Neural progenitor cell (in vitro differentiated cells): ENCODE results near the gene IFT25. TPM values are rescaled to one million over a fixed set of nuclear protein-coding genes. Genes with fewer than 3 reads are reported as not detected.

ENCODE experiments used
- DNase-seq: peaks from one replicate; pipeline ENCODE4 v3.0.0-alpha.2; 2016; ENCODE audit warnings: low spot score
- H2AFZ ChIP-seq: fragments of 200-600 bp; sonication (generic); replicated peaks from 2 replicates; pipeline ENCODE4 v1.6.1; 2016; ENCODE audit warnings: antibody characterized with exemption
- H3F3A ChIP-seq: fragments of 200-600 bp; sonication (generic); 2 replicates; pipeline ENCODE4 v1.6.1; 2016; ENCODE audit warnings: antibody characterized with exemption, low read depth
- H3K27ac ChIP-seq: fragments of 200-600 bp; sonication (generic); 2 replicates; pipeline ENCODE4 v1.5.1; 2016; ENCODE audit warnings: mild to moderate bottlenecking
- H3K27me3 ChIP-seq: fragments of 200-600 bp; sonication (generic); 2 replicates; pipeline ENCODE4 v1.6.1; 2016; ENCODE audit warnings: mild to moderate bottlenecking, moderate library complexity
- H3K36me3 ChIP-seq: fragments of 200-600 bp; sonication (generic); 2 replicates; pipeline ENCODE4 v1.5.1; 2016
- H3K4me1 ChIP-seq: fragments of 200-600 bp; sonication (generic); 2 replicates; pipeline ENCODE4 v1.6.1; 2016; ENCODE audit warnings: mixed run types
- H3K4me2 ChIP-seq: fragments of 200-600 bp; sonication (generic); 2 replicates; pipeline ENCODE4 v1.6.1; 2016
- H3K4me3 ChIP-seq: fragments of 200-600 bp; sonication (generic); 2 replicates; pipeline ENCODE4 v1.5.1; 2016
- H3K79me2 ChIP-seq: fragments of 200-600 bp; sonication (generic); 2 replicates; pipeline ENCODE4 v1.6.1; 2016; ENCODE audit warnings: low read depth
- H3K9ac ChIP-seq: fragments of 200-600 bp; sonication (generic); 2 replicates; pipeline ENCODE4 v1.6.1; 2016
- H3K9me3 ChIP-seq: fragments of 200-600 bp; sonication (generic); 2 replicates; pipeline ENCODE4 v1.5.1; 2016; ENCODE audit warnings: low read depth
- H4K20me1 ChIP-seq: fragments of 200-600 bp; sonication (generic); 2 replicates; pipeline ENCODE4 v1.6.1; 2016; ENCODE audit warnings: low read depth
- H3K27ac Mint-ChIP-seq: 3 replicates; pipeline ENCODE4 v1.8.0; 2021; ENCODE audit warnings: mixed read lengths
- H3K27me3 Mint-ChIP-seq: 2 replicates; pipeline ENCODE4 v1.8.0; 2022; ENCODE audit warnings: low read depth, mild to moderate bottlenecking, inconsistent platforms, moderate library complexity, mixed read lengths; ENCODE audit not compliant: insufficient read depth
- H3K36me3 Mint-ChIP-seq: 3 replicates; pipeline ENCODE4 v1.8.0; 2021; ENCODE audit warnings: mixed read lengths
- H3K4me1 Mint-ChIP-seq: 3 replicates; pipeline ENCODE4 v1.8.0; 2021; ENCODE audit warnings: mixed read lengths
- H3K4me3 Mint-ChIP-seq: 3 replicates; pipeline ENCODE4 v1.8.0; 2021; ENCODE audit warnings: mild to moderate bottlenecking, moderate library complexity, mixed read lengths
- H3K9me3 Mint-ChIP-seq: 3 replicates; pipeline ENCODE4 v1.8.0; 2020; ENCODE audit warnings: mixed read lengths
- EZH2 ChIP-seq: fragments of 200-600 bp; sonication (generic); IDR thresholded peaks from 2 replicates; pipeline ENCODE4 v1.6.1; 2017; ENCODE audit warnings: antibody characterized with exemption, mild to moderate bottlenecking, moderate library complexity
- EZH2phosphoT487 ChIP-seq: fragments of 200-600 bp; sonication (generic); IDR thresholded peaks from 2 replicates; pipeline ENCODE4 v1.6.1; 2017; ENCODE audit warnings: antibody characterized with exemption
- total RNA-seq: library from RNA; depleted of rRNA; stranded (reverse); fragments of >200 nt; gene quantifications from 2 replicates; pipeline ENCODE4 v1.2.3, GENCODE V29; 2015; ENCODE audit warnings: low replicate concordance
- TF ChIP-seq, protein P1 (sequence below): fragments of 200-600 bp; sonication (generic); IDR thresholded peaks from 2 replicates; pipeline ENCODE4 v1.5.1; 2017; ENCODE audit warnings: antibody characterized with exemption, mild to moderate bottlenecking

IFT25 gene
- total RNA-seq, 1 donor from 2014 or later: 54.0 TPM

DNA sequence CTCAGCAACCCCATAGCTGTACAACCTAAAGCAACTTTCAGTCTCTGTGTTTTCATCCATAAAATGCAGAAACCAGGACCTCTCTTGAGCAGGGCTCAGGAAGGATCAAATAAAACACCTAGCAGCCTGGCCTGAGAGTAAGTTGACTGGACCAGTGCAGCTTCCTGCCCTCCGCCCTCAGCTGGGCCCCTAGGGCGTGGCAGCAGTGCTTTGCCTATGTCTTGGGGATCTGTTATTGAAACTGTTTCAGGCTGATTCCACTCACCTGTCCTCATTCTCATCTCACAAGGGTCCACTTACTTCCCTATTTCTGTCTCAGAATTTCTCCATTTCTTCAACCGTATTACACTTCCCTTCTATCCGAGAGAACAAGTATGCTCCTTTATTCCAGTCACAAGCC, 18.0 kb upstream of the IFT25 start:
- H3K27me3 ChIP-seq: no peaks in the 10 kb centered on the region
- no peak for DNase-seq
- Mint-ChIP-seq H3K4me3 (no peak overlapping the region), H3K36me3 (peaks cover 38% of the 10 kb centered on the region), H3K27ac (no peak overlapping the region), H3K4me1 (no peaks in the 10 kb centered on the region), H3K9me3 (no peaks in the 10 kb centered on the region), H3K27me3 (no peaks in the 10 kb centered on the region)
- peaks cover 5% of the 10 kb centered on the region for H4K20me1 ChIP-seq
- H3K27ac ChIP-seq: no peak overlapping the region
- no peak overlapping the region for H3K4me2 ChIP-seq
- H3K9me3 ChIP-seq: no peaks in the 10 kb centered on the region
- TF ChIP-seq EZH2 (no peak), EZH2phosphoT487 (no peak)
- TF ChIP-seq, protein P1, sequence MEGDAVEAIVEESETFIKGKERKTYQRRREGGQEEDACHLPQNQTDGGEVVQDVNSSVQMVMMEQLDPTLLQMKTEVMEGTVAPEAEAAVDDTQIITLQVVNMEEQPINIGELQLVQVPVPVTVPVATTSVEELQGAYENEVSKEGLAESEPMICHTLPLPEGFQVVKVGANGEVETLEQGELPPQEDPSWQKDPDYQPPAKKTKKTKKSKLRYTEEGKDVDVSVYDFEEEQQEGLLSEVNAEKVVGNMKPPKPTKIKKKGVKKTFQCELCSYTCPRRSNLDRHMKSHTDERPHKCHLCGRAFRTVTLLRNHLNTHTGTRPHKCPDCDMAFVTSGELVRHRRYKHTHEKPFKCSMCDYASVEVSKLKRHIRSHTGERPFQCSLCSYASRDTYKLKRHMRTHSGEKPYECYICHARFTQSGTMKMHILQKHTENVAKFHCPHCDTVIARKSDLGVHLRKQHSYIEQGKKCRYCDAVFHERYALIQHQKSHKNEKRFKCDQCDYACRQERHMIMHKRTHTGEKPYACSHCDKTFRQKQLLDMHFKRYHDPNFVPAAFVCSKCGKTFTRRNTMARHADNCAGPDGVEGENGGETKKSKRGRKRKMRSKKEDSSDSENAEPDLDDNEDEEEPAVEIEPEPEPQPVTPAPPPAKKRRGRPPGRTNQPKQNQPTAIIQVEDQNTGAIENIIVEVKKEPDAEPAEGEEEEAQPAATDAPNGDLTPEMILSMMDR: no peak
- peaks cover 19% of the 10 kb centered on the region for H3K36me3 ChIP-seq
- no peaks in the 10 kb centered on the region for H3K79me2 ChIP-seq
- no peak overlapping the region for H3K4me3 ChIP-seq
- no peak overlapping the region for H2AFZ ChIP-seq
- H3K4me1 ChIP-seq: no peaks in the 10 kb centered on the region
- H3K9ac ChIP-seq: no peak overlapping the region
- H3F3A ChIP-seq: no peaks in the 10 kb centered on the region

DNA sequence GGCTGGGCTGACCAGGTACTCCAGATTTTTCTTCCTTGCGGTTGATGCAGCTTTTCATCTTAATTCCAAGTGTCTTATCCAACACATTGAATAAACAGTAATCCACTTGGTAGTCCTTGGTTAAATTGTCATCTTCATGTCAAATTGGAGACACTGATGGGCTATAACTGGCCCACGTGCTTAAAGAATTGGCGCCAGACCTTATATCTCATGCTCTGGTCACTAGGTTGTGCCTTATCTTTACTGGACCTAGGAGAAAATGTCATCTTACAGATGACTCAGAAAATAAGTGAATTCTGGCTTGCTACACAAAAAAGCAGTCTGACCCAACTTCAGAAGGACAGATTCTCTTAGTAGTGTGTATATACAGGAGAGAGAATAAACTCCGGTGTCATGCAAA, 16.9 kb upstream of the IFT25 start:
- peaks cover 19% of the 10 kb centered on the region for H3K36me3 ChIP-seq
- no peaks in the 10 kb centered on the region for H3K27me3 ChIP-seq
- Mint-ChIP-seq H3K4me3 (no peak overlapping the region), H3K36me3 (peaks cover 38% of the 10 kb centered on the region), H3K27me3 (no peaks in the 10 kb centered on the region), H3K4me1 (peaks cover under 1% of the 10 kb centered on the region), H3K9me3 (no peaks in the 10 kb centered on the region), H3K27ac (no peak overlapping the region)
- DNase-seq: no peak
- no peaks in the 10 kb centered on the region for H3K79me2 ChIP-seq
- TF ChIP-seq EZH2 (no peak), EZH2phosphoT487 (no peak)
- TF ChIP-seq, protein P1: no peak
- peaks cover under 1% of the 10 kb centered on the region for H3F3A ChIP-seq
- H3K4me1 ChIP-seq: peaks cover 2% of the 10 kb centered on the region
- H3K4me2 ChIP-seq: no peak overlapping the region
- H3K4me3 ChIP-seq: no peak overlapping the region
- H4K20me1 ChIP-seq: peaks cover 5% of the 10 kb centered on the region
- H3K27ac ChIP-seq: no peak overlapping the region
- H2AFZ ChIP-seq: no peak overlapping the region
- no peaks in the 10 kb centered on the region for H3K9me3 ChIP-seq
- no peak overlapping the region for H3K9ac ChIP-seq

DNA sequence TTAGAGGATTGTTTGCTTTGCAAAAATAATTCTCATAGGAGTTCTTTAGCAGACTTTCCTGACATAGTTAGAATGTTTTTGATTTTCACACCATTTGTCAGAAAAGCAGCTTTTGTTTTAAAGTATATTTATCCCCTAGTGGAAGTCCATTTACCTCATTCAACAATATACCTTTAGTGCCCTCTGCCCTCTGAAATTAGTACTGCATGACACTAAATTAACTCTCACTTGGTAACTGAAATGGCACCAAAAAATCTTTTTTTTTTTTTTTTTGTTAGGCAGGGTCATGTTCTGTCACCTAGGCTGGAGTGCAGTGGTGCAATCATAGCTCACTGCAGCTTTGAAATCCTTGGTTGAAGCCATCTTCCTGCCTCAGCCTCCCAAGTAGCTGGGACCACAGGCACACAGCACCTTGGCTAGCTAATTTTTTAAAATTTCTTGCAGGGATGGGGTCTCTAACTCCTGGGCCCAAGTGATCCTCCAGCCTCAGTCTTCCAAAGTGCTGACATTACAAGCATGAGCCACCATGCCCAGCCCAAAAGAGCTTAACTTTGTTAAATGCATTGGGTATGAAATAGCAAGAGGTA, 14.3 kb upstream of the IFT25 start:
- H3K27me3 ChIP-seq: no peaks in the 10 kb centered on the region
- no peak overlapping the region for H3K27ac Mint-ChIP-seq

More for the DNA sequence above, 14.3 kb upstream of the IFT25 start:
- Mint-ChIP-seq H3K27me3 (no peaks in the 10 kb centered on the region), H3K4me1 (peaks cover 4% of the 10 kb centered on the region), H3K36me3 (peaks cover 28% of the 10 kb centered on the region), H3K4me3 (no peak overlapping the region), H3K9me3 (no peaks in the 10 kb centered on the region)
- Histone ChIP-seq H2AFZ (no peak overlapping the region), H3K27ac (no peak overlapping the region), H3K79me2 (no peaks in the 10 kb centered on the region), H3K4me3 (no peak overlapping the region), H3F3A (peaks cover 17% of the 10 kb centered on the region), H3K36me3 (peaks cover 10% of the 10 kb centered on the region), H4K20me1 (peaks cover 22% of the 10 kb centered on the region), H3K4me1 (peaks cover 15% of the 10 kb centered on the region), H3K9me3 (no peaks in the 10 kb centered on the region), H3K9ac (no peak overlapping the region), H3K4me2 (no peak overlapping the region)
- TF ChIP-seq, protein P1: peak; percentile 57
- TF ChIP-seq EZH2phosphoT487 (no peak), EZH2 (no peak)
- DNase-seq: no peak
